Kidney glomerular epithelial cell (primary cell): Measurements from ENCODE around the gene FAM174B.

Source experiments
- DNase-seq: peaks from one replicate; lab custom pipeline; 2025; lab: John Stamatoyannopoulos, UW

FAM174B gene

DNA sequence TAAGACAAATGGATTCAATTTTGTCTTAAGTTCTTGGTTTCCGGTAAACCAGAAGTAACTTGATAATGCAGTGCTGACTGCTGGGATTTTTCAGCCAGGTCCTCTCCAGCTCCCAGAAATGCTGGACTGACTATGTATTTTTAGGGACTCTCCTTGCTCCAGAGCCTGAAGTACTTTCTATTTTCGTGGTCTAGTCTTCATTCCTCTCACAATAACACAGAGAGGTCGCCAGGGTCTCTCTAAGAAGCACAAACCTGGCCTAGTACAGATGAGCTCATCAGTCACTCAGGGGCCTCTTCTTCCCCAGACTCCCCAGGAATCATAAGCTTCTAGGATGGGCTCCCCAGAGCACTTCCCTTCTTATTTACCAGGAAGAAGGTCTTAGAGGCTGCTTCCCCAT is 85.8 kb downstream of the FAM174B start:
- DNase-seq = no peak
